ENCODE data around the gene RHBDF2.

DNA sequence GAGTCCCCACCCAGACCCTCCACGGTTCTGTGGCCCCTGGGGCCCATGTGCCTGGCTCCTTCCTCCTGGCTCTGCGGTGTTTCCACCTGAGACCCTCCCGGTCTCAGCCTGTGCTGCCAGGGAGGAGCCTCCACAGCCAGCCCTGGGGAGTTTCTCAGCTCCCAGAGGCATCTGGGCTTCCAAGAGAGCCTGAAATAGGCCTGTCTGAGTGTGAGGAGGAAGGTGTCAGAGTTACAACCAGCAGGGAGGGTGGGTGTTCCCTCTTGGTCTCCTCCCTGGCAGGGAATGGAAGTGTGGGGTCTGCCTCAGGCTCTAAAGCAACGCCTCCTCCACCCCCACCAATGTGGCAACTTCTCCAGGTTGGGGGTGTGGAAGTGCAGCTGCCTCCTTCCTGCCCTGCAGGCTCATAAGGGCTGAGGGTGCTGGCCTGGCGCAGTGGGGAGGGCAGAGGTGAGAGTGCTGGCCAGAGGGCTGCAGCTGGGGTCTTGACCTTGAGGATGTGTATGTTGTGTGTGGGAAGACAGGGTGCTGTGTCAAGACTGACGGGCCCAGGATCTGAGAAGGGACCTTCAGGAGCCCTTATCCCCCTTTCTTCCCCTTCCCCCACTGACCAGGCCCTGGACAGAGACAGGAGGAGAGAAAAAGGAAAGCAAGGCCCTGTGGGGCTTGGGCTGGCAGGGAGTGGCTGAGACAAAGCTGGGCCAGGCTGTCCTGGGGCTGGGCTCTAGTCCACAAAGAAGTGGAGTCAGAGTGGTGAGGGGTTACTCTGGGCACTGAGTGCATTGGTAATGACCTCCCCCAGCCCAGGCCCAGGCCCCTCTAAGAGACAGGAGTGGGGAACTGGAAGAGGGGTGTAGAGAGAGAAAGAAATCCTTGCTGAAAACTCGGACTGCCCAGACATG lies 33.9 kb upstream of the RHBDF2 start:
- TF ChIP-seq, protein P1, sequence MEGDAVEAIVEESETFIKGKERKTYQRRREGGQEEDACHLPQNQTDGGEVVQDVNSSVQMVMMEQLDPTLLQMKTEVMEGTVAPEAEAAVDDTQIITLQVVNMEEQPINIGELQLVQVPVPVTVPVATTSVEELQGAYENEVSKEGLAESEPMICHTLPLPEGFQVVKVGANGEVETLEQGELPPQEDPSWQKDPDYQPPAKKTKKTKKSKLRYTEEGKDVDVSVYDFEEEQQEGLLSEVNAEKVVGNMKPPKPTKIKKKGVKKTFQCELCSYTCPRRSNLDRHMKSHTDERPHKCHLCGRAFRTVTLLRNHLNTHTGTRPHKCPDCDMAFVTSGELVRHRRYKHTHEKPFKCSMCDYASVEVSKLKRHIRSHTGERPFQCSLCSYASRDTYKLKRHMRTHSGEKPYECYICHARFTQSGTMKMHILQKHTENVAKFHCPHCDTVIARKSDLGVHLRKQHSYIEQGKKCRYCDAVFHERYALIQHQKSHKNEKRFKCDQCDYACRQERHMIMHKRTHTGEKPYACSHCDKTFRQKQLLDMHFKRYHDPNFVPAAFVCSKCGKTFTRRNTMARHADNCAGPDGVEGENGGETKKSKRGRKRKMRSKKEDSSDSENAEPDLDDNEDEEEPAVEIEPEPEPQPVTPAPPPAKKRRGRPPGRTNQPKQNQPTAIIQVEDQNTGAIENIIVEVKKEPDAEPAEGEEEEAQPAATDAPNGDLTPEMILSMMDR (IDR thresholded peaks at IDR 0.05) = no peak
- no peak for TF ChIP-seq POLR2A (IDR thresholded peaks at IDR 0.05)
